ENCODE data around the gene CRISP1. TPM values are rescaled to one million over a fixed set of nuclear protein-coding genes. Genes with fewer than 3 reads are reported as not detected.

The CRISP1 gene
- total RNA-seq, 2 donors from 2014 or later, result not detected

DNA sequence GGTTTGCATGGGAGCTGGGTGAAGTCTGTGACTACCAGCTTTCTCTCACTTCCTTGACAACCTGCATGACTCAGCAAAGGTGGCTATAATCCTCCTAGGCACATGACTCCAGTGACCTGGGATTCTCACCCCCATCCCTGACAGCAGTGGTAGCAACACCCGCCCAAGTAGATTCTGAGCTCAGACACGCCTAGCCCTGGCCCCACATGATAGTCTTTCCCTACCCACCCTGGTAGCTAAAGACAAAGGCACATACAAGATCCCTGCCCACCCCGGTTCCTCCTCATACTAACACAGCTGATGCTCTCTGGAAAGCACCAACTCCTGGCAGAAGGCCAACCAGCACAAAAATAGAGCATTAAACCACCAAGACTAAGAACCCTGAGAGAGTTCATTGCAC lies 25.9 kb upstream of the CRISP1 start:
- Histone ChIP-seq H3K4me3 (no peak overlapping the region), H3K27ac (no peak overlapping the region), H3K27me3 (replicated peaks; ENCODE audit: insufficient read depth) (no peaks in the 10 kb centered on the region), H3K4me1 (replicated peaks) (no peaks in the 10 kb centered on the region), H3K36me3 (no peaks in the 10 kb centered on the region), H3K9me3 (no peaks in the 10 kb centered on the region)
- TF ChIP-seq POLR2AphosphoS5 (IDR thresholded peaks at IDR 0.05) (no peak), CTCF (IDR thresholded peaks at IDR 0.05) (no peak), POLR2A (IDR thresholded peaks at IDR 0.05) (no peak)
- intact Hi-C loops (cut with DNase I), result no loop called here
- 80% methylated on average over 3 of the region's 3 CpGs for WGBS
- DNase-seq (ENCODE audit: low spot score), result no peak

DNA sequence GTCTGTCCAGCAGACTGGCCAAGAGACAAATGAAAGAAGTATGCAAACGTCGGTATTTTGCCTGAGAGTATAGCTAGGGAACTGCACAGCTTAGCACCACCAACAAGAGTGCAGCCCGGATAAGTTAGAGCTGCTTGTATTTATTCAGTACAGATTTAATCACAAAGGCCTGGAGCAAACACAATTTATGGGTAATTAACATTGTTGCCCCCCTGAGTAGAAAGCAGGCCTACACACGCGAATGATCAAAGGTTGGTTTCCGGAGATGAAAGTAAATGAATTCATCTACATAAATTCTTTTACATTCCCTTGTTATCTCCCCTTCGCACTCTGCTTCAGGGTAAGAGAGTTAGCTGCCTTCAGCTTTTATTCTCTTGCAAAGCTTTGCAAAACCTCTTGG lies 24.7 kb upstream of the CRISP1 start:
- no peaks in the 10 kb centered on the region for H3K9me3 ChIP-seq
- intact Hi-C loops (cut with DNase I), result no loop called here
- no peaks in the 10 kb centered on the region for H3K27me3 ChIP-seq (replicated peaks; ENCODE audit: insufficient read depth)
- H3K4me1 ChIP-seq (replicated peaks), result no peaks in the 10 kb centered on the region
- whole genome bisulfite sequencing, result 8% methylated on average over 7 of the region's 7 CpGs
- H3K27ac ChIP-seq, result no peak overlapping the region
- TF ChIP-seq POLR2A (IDR thresholded peaks at IDR 0.05), result no peak
- no peak for TF ChIP-seq CTCF (IDR thresholded peaks at IDR 0.05)
- TF ChIP-seq POLR2AphosphoS5 (IDR thresholded peaks at IDR 0.05), result no peak
- no peak for DNase-seq (ENCODE audit: low spot score)
- no peak overlapping the region for H3K4me3 ChIP-seq
- H3K36me3 ChIP-seq, result no peaks in the 10 kb centered on the region

DNA sequence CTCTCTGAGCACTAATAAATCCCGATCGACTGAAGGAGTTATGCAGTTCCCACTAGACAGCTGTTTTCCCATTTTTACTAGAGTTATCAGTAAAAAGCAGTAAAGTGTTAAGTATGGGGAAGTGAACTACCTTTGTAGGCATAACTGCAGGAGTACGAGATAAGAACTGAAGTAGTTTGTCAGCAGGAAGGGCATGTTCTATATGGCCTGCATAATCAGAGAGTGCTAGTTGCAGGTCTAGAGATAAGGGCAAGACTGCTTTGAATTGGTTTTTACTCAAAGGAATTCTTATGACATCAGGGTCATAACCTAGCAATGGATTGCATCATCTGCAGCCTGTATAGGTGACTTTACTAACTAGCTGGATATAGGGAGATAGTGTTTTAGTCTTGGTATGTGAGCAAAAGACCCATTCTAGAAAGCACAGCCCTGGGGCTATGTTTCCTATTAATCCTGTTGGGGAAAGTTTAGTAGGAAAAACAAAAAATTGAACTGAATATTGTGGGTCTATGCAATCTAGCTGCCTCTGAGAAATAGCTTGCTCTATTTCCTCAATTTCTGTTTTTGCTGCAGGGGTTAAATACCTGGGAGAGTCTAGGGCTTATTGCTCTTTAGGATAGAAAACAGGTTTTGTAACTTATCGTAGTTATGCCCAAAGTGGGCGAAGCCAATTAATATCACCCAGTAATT lies 22.6 kb upstream of the CRISP1 start:
- H3K36me3 ChIP-seq, result no peaks in the 10 kb centered on the region
- no peaks in the 10 kb centered on the region for H3K4me1 ChIP-seq (replicated peaks)
- TF ChIP-seq POLR2AphosphoS5 (IDR thresholded peaks at IDR 0.05), result no peak
- TF ChIP-seq POLR2A (IDR thresholded peaks at IDR 0.05), result no peak
- no peak for TF ChIP-seq CTCF (IDR thresholded peaks at IDR 0.05)
- intact Hi-C loops (cut with DNase I), result no loop called here
- WGBS, result 82% methylated on average over 5 of the region's 5 CpGs
- H3K27me3 ChIP-seq (replicated peaks; ENCODE audit: insufficient read depth), result no peaks in the 10 kb centered on the region
- no peak overlapping the region for H3K27ac ChIP-seq
- DNase-seq (ENCODE audit: low spot score), result no peak
- H3K9me3 ChIP-seq, result no peaks in the 10 kb centered on the region
- no peak overlapping the region for H3K4me3 ChIP-seq

- TF ChIP-seq POLR2A (IDR thresholded peaks at IDR 0.05) (no peak), CTCF (IDR thresholded peaks at IDR 0.05) (no peak), POLR2AphosphoS5 (IDR thresholded peaks at IDR 0.05) (no peak)
- H3K27ac ChIP-seq, result no peak overlapping the region
- intact Hi-C loops (cut with DNase I), result no loop called here
- no peaks in the 10 kb centered on the region for H3K36me3 ChIP-seq
- no peaks in the 10 kb centered on the region for H3K9me3 ChIP-seq
- no peaks in the 10 kb centered on the region for H3K27me3 ChIP-seq (replicated peaks; ENCODE audit: insufficient read depth)
- no peak overlapping the region for H3K4me3 ChIP-seq
- DNase-seq (ENCODE audit: low spot score), result no peak
- no peaks in the 10 kb centered on the region for H3K4me1 ChIP-seq (replicated peaks)
- WGBS, result 43% methylated on average over 2 of the region's 2 CpGs
Measured at GRCh38 chr6:49868951-49869529, 2.7 kb upstream of the CRISP1 start.

- Histone ChIP-seq H3K27me3 (replicated peaks; ENCODE audit: insufficient read depth) (no peaks in the 10 kb centered on the region), H3K27ac (no peak overlapping the region), H3K4me3 (no peak overlapping the region), H3K9me3 (no peaks in the 10 kb centered on the region), H3K4me1 (replicated peaks) (no peaks in the 10 kb centered on the region), H3K36me3 (no peaks in the 10 kb centered on the region)
- intact Hi-C loops (cut with DNase I), result no loop called here
- 63% methylated on average over 2 of the region's 2 CpGs for WGBS
- no peak for DNase-seq (ENCODE audit: low spot score)
- TF ChIP-seq CTCF (IDR thresholded peaks at IDR 0.05) (no peak), POLR2AphosphoS5 (IDR thresholded peaks at IDR 0.05) (no peak)
Measured at GRCh38 chr6:49856282-49856681, 10.1 kb downstream of the CRISP1 start.
